HG02885 (cell line): ENCODE measurements around the gene FAM81A.
"Not testable (repeated sequence)": the region's sequence is repeated elsewhere in the genome, so short reads cannot be mapped to it uniquely, and the experiment has no call there.

ENCODE experiments used
- ATAC-seq: cut with Tn5 transposase; IDR thresholded peaks from one replicate; pipeline ENCODE4 v1.9.1; 2021; ENCODE audit warnings: mild to moderate bottlenecking; ENCODE audit not compliant: unreplicated experiment, poor library complexity

The FAM81A gene

DNA sequence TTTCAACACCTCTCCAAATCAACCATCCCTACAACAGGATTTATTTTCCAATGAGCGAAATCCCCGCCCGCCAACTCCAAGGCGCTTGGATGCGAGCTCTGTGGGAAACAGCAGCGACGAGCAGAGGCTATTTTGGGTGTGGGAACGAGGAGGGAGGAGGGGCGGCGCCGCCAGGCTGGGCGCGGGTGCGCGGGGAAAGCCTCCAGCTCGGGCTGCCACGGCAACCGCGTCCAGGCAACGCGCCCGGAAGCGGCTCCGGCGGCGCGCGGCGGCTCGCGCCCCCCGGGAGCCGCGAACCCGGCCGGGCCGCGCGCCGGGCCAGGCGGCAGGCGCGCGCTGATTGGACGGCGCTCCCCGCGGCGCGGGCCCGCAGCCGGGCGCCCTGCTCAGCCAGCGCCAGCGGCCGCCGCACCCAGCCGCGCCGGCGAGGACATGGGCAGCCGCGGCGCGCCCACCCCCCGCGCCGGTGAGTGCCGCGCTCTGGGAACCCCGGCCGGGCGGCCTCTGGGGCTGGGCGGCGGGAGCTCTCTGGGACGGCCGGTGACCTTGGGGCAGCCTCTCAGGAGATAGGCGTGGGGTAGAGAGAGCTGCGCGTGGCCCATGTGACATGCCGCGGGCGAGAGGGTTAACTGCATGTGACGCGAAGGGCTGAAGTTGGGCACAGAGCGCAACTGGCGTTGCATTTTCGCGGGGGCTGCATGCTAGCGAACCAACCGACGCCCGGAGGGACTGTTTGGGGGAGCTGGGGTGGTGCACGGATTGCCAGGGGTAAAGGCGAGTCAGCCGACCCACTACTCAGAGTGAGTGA lies at the start of gene FAM81A:
TSS of gene FAM81A (plus strand) at position 370 of the 808 bp plus-strand sequence. CDS start 20,441 bp downstream, outside the sequence.
- peak; percentile 75 for ATAC-seq

DNA sequence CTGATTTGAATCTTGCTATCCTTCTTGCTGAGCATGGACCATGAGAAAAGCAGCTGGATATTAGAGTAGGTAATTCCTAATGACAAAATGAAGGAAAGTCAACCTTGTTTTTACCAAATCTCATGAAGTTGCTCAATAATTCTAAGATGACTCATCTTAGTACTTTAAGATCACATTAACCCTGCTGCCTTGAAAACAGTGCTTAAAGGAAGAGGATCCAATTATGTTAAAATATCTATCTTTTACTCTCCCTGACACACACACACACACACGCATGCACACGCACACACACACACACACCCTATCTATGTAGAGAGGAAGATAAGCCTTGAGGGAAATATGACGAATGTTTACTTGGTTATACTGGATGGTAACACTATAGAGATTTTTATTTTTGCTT lies 49.3 kb upstream of the FAM81A start:
- ATAC-seq: no peak

- ATAC-seq: no peak
Measured at GRCh38 chr15:59392299-59392698, 45.7 kb upstream of the FAM81A start.

- ATAC-seq: no peak
Measured at GRCh38 chr15:59394166-59394661, 43.8 kb upstream of the FAM81A start.

- no peak for ATAC-seq
Measured at GRCh38 chr15:59396211-59396610, 41.8 kb upstream of the FAM81A start.

GRCh38 chr15:59396679-59397078 lies 41.3 kb upstream of the FAM81A start:
- no peak for ATAC-seq

- no peak for ATAC-seq
Measured at GRCh38 chr15:59398220-59398619, 39.8 kb upstream of the FAM81A start.

DNA sequence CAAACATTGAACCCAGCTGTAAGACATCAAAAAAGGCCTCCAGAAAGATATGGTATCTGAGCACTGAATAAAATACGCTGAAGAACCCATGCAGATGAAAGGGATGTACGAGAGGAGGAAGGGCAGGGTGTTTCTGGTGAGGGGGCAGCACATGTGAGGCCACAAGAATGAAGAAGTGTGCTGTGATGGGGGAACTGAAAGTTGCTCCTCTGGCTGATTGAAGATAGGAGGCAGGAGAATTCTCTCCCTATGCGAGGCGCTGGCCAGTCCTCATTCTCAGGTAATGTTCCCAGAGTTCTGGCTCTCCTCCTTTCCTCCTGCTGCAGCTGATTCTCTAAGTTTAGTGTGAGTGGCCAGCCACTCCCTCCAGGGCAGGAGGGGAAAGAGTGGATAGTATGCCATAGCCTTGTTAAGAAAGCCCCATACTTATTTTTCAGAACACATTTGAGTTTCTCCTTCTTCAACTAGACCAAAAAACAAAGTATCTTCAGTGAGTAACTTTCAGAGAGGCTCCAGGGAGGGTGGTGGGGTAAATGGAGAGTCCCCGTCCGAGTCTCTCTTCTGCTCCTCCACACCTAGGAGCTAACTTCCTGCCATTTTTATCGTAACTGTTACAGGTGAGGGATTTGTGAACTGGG lies 38.4 kb upstream of the FAM81A start:
- ATAC-seq: peak; percentile 92

DNA sequence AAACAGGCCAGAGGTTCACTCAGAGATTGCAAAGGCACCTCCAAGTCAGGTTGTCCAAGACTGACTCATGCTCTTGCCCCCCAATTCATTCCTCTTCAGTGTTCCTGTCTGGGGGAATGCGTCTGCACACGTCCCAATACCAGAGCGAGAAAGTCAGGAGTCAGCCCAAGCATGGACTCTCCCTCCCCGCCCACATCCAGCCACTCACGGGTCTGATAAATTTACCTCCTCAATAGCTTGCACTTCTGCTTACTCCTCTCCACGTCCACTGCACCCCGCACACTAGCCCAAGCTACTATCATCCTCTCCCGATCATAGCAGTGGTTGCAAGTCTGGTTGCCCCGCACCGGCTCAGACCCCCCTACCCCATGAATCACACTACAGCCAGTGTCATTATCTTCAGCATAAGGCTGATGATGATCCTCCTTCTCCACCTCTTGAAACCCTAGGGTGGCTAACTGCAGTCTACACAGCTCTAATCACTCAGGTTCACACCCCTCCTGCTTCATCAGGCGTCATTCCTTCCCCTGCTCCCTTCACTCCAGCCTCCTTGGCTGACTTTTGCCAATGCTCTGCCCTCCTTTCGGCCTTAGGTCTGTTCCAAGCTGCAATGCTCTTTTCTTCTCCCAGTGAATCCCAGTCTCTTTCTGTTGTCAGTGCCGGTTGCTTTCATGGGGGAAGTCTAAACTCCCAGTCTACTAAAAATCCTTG lies 37.7 kb upstream of the FAM81A start:
- peak; percentile 17 for ATAC-seq

DNA sequence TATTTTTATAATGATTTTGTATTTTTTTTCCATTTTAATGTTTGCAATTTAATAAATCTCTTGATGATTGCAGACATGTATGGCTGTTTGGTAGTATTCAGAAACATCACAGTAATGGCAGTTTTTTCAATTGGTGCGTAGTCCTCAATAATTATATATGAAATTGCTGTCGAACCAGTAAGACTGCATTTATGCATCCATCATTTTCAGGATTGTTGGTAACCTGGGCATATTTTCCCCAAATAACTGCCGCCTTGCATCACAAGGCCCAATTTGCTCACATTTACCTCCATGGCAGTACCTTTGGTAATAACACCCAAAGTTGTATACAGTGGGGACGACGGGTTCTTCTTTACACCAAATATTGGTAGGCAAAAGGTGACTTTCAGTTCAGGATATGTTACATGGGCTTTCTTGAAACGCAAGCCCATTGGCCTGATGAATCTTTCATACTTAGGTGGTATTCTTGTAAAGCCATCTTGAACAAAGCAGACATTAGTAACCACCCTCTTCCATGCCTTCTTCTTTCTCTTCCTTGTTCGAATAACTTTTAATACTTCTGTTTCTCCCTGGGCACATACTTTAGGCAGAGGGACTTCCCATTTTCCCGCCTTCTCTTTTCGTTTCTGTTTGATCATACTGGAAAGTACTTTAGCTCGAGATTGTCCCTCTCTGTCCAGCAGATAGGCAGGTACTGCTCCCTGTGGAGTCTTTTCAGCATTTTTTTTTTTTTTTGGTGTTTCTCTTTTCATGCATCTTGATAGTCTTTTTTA lies 36.7 kb upstream of the FAM81A start:
- not testable (repeated sequence) for ATAC-seq

- ATAC-seq: no peak
Measured at GRCh38 chr15:59401824-59402569, 36.0 kb upstream of the FAM81A start.

- no peak for ATAC-seq
Measured at GRCh38 chr15:59405079-59405478, 32.9 kb upstream of the FAM81A start.

DNA sequence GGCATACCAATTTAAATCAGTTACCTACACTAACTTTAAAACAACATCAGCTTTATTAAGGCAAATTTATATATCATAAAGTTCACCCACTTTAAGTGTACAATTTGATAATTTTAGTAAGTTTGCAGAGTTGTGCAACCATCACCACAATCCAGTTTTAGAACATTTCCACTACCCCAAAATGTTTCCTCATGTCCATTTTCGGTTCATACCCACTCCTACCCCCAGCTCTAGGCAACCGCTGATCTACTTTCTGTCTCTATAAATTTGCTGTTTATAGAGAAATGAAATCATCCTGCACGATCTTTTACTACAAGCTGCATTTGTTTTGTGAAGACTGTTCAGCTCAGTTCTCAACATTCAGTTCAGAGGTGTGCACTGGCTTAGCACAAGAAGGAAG lies 31.5 kb upstream of the FAM81A start:
- ATAC-seq: peak; percentile 70

- no peak for ATAC-seq
Measured at GRCh38 chr15:59407946-59408345, 30.0 kb upstream of the FAM81A start.

GRCh38 chr15:59410391-59410896 lies 27.5 kb upstream of the FAM81A start:
- ATAC-seq: no peak

- no peak for ATAC-seq
Measured at GRCh38 chr15:59413577-59413976, 24.4 kb upstream of the FAM81A start.

DNA sequence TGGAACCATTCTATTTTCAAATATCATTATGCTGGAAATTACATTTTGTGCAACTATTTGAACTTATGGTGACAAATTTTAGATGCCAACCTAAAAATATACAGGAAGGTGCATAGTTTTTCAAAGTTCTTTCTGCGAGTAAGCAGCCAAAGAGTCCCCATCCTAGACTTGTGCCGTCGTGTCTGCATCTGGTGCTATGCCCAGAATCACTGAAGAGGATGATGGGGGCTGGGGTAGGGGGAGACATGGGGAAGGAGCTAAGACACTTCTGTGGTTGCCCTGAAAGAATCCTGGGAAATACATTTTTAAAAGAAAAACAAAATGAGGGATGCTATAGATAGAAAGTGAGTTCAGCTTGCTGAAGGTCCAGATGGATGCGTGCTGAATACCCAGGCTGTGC lies 21.2 kb upstream of the FAM81A start:
- ATAC-seq: no peak

GRCh38 chr15:59419170-59419569 lies 18.8 kb upstream of the FAM81A start:
- ATAC-seq: no peak

- peak; percentile 55 for ATAC-seq
Measured at GRCh38 chr15:59420108-59420507, 17.9 kb upstream of the FAM81A start.
